ENCODE results near the gene ALOX12. TPM values are rescaled to one million over a fixed set of nuclear protein-coding genes. Genes with fewer than 3 reads are reported as not detected.

ALOX12 gene
- total and polyA plus RNA-seq, 7 donors = 0.03 TPM; not detected in 6

DNA sequence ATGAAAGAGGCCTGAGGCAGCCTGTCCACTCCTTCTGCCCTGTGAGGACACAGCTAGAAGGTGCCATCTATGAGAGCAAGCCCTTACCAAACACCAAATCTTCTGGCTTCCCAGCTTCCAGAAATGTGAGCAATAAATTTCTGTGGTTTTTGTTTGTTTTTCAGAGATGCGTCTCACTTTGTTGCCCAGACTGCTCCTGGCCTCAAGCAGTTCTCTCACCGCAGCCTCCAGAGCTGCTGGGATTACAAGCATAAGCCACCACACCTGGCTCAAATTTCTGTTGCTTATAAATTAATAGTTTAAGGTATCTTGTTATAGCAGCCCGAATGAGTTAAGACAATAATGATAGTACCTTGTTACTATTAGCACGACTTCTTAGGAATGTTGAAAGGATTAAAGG is 60.5 kb downstream of the ALOX12 start:
- Histone ChIP-seq H3K9me3 (no peaks in the 10 kb centered on the region), H3K27ac (no peak overlapping the region), H3K4me3 (no peak overlapping the region), H3K36me3 (ENCODE audit: insufficient read depth in 1 of 2, low read depth in 1 of 2) (no peaks in the 10 kb centered on the region), H3K4me1 (no peaks in the 10 kb centered on the region), H3K27me3 (ENCODE audit: insufficient read depth in 3 of 3, low read length in 2 of 3) (peaks cover 0 to 8% (median 0%) of the 10 kb centered on the region in 3 donors)
- ATAC-seq (no peak), DNase-seq (no peak)
- intact Hi-C loops (cut with DNase I) = no loop called here
- 54 to 78% (median 74%) methylated on average over 4 of the region's 4 CpGs for WGBS, 3 donors
- TF ChIP-seq, protein P1, sequence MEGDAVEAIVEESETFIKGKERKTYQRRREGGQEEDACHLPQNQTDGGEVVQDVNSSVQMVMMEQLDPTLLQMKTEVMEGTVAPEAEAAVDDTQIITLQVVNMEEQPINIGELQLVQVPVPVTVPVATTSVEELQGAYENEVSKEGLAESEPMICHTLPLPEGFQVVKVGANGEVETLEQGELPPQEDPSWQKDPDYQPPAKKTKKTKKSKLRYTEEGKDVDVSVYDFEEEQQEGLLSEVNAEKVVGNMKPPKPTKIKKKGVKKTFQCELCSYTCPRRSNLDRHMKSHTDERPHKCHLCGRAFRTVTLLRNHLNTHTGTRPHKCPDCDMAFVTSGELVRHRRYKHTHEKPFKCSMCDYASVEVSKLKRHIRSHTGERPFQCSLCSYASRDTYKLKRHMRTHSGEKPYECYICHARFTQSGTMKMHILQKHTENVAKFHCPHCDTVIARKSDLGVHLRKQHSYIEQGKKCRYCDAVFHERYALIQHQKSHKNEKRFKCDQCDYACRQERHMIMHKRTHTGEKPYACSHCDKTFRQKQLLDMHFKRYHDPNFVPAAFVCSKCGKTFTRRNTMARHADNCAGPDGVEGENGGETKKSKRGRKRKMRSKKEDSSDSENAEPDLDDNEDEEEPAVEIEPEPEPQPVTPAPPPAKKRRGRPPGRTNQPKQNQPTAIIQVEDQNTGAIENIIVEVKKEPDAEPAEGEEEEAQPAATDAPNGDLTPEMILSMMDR (IDR thresholded peaks at IDR 0.05) = no peak

DNA sequence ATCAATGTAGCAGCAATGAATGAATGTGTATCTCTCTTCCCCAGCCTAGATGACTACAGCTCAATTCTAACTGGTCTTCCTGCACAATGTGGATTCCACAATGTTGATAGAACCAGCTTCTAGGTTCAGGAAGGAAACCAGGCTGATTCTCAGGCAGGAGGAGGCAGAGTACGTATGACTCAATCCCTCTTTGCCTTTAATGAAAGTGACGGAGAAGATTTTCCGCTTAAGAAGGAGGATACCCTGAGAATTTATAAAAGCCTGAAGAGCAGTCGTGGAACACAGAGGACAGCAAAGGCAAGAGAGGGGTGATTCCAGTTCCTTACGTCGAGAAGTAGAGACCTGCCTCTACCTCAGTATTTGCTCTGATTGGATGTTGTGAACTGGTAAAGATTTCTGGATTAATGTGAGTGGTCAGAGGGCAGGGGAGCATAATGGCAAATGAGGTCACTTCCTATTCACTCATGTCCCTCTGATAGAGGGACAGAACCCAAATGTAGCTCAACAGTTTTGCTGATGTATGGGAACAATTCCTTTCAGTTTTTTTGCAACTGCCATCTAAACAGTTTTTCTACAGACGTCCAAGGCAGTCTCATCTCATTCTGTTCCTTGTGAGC is 63.1 kb downstream of the ALOX12 start:
- TF ChIP-seq, protein P1 (IDR thresholded peaks at IDR 0.05) = no peak
- Histone ChIP-seq H3K4me3 (no peak overlapping the region), H3K27me3 (ENCODE audit: insufficient read depth in 3 of 3, low read length in 2 of 3) (peaks cover 0 to 26% (median 0%) of the 10 kb centered on the region in 3 donors), H3K27ac (no peak overlapping the region), H3K9me3 (no peaks in the 10 kb centered on the region), H3K4me1 (no peaks in the 10 kb centered on the region), H3K36me3 (ENCODE audit: insufficient read depth in 1 of 2, low read depth in 1 of 2) (no peaks in the 10 kb centered on the region)
- 53 to 56% (median 56%) methylated on average over 7 of the region's 7 CpGs for WGBS, 3 donors
- intact Hi-C loops (cut with DNase I) = no loop called here
- DNase-seq (no peak), ATAC-seq (no peak)

Other genes with a start within 250 kb of the ALOX12 start
- gene XAF1, start 240.0 kb upstream of the ALOX12 start, total RNA-seq = 10 to 100 TPM in 2 of 4 donors, 1 to 10 TPM in 2; 6.9 to 14.0 (median 9.8) TPM
- gene XAF1, start 240.0 kb upstream of the ALOX12 start, polyA plus RNA-seq = 1 to 10 TPM; 3.7 to 7.4 (median 7.4) TPM
- under 1 TPM in 2 of 4 donors, not detected in 2; 0.30 to 0.34 TPM for gene FBXO39, start 219.8 kb upstream of the ALOX12 start, total RNA-seq
- gene FBXO39, start 219.8 kb upstream of the ALOX12 start, polyA plus RNA-seq = under 1 TPM in 2 of 3 donors, not detected in 1; 0.01 to 0.18 TPM
- not detected for gene TEKT1, start 164.3 kb upstream of the ALOX12 start, total RNA-seq
- not detected for gene TEKT1, start 164.3 kb upstream of the ALOX12 start, polyA plus RNA-seq
- 100 to 1,000 TPM; 113 to 148 (median 139) TPM for gene RNASEK, start 16.6 kb downstream of the ALOX12 start, total RNA-seq
- gene RNASEK, start 16.6 kb downstream of the ALOX12 start, polyA plus RNA-seq = 100 to 1,000 TPM; 233 to 321 (median 236) TPM
- gene BCL6B, start 27.0 kb downstream of the ALOX12 start, total RNA-seq = 10 to 100 TPM in 2 of 4 donors, 1 to 10 TPM in 2; 6.1 to 11.9 (median 10.1) TPM
- gene BCL6B, start 27.0 kb downstream of the ALOX12 start, polyA plus RNA-seq = 1 to 10 TPM; 2.0 to 4.4 (median 4.3) TPM
- gene SLC16A13, start 40.0 kb downstream of the ALOX12 start, total RNA-seq = 1 to 10 TPM in 1 of 4 donors, under 1 TPM in 3; 0.57 to 1.5 (median 0.72) TPM
- under 1 TPM; 0.17 to 0.40 (median 0.40) TPM for gene SLC16A13, start 40.0 kb downstream of the ALOX12 start, polyA plus RNA-seq
- under 1 TPM in 2 of 4 donors, not detected in 2; 0.36 to 0.42 TPM for gene SLC16A11, start 48.0 kb downstream of the ALOX12 start, total RNA-seq
- 1 to 10 TPM in 1 of 3 donors, under 1 TPM in 2; 0.34 to 1.2 (median 0.77) TPM for gene SLC16A11, start 48.0 kb downstream of the ALOX12 start, polyA plus RNA-seq
- 1 to 10 TPM; 1.9 to 4.9 (median 2.4) TPM for gene CLEC10A, start 84.2 kb downstream of the ALOX12 start, total RNA-seq
- gene CLEC10A, start 84.2 kb downstream of the ALOX12 start, polyA plus RNA-seq = 1 to 10 TPM in 1 of 3 donors, under 1 TPM in 2; 0.69 to 2.4 (median 0.87) TPM
- under 1 TPM in 2 of 4 donors, not detected in 2; 0.34 to 0.62 TPM for gene ASGR2, start 118.8 kb downstream of the ALOX12 start, total RNA-seq
- under 1 TPM in 2 of 3 donors, not detected in 1; 0.04 to 0.25 TPM for gene ASGR2, start 118.8 kb downstream of the ALOX12 start, polyA plus RNA-seq
- gene ASGR1, start 183.3 kb downstream of the ALOX12 start, total RNA-seq = under 1 TPM in 2 of 4 donors, not detected in 2; 0.26 to 0.39 TPM
- under 1 TPM; 0.08 to 0.23 (median 0.21) TPM for gene ASGR1, start 183.3 kb downstream of the ALOX12 start, polyA plus RNA-seq
- gene DLG4, start 223.8 kb downstream of the ALOX12 start, total RNA-seq = 1 to 10 TPM; 3.2 to 8.9 (median 5.8) TPM
- 1 to 10 TPM; 1.5 to 5.8 (median 1.8) TPM for gene DLG4, start 223.8 kb downstream of the ALOX12 start, polyA plus RNA-seq
- 1,000 to 10,000 TPM in 3 of 4 donors, 100 to 1,000 TPM in 1; 987 to 1,310 (median 1,099) TPM for gene ACADVL, start 223.9 kb downstream of the ALOX12 start, total RNA-seq
- gene ACADVL, start 223.9 kb downstream of the ALOX12 start, polyA plus RNA-seq = 1,000 to 10,000 TPM in 1 of 3 donors, 100 to 1,000 TPM in 2; 538 to 1,030 (median 946) TPM
- 10 to 100 TPM; 11.4 to 19.6 (median 13.8) TPM for gene DVL2, start 238.5 kb downstream of the ALOX12 start, total RNA-seq
- 10 to 100 TPM; 10.0 to 22.1 (median 10.0) TPM for gene DVL2, start 238.5 kb downstream of the ALOX12 start, polyA plus RNA-seq
- 10 to 100 TPM; 20.9 to 28.8 (median 27.7) TPM for gene PHF23, start 243.4 kb downstream of the ALOX12 start, total RNA-seq
- gene PHF23, start 243.4 kb downstream of the ALOX12 start, polyA plus RNA-seq = 10 to 100 TPM; 24.0 to 43.3 (median 29.4) TPM
- gene GABARAP, start 246.4 kb downstream of the ALOX12 start, total RNA-seq = 100 to 1,000 TPM; 447 to 492 (median 481) TPM
- gene GABARAP, start 246.4 kb downstream of the ALOX12 start, polyA plus RNA-seq = 100 to 1,000 TPM; 344 to 569 (median 510) TPM

All from psoas muscle (tissue), 8 donors.